ENCODE measurements around the gene CEP126. TPM values are rescaled to one million over a fixed set of nuclear protein-coding genes. Genes with fewer than 3 reads are reported as not detected.

The CEP126 gene
- total RNA-seq, 1 experiment from 2014 or later: 2.0 TPM

- RAD21 ChIA-PET (ENCODE audit: low non-redundant PET in 1 of 2, low total read pairs in 2 of 2, uncharacterized antibody in 2 of 2, unreplicated experiment in 2 of 2): no interaction called here
- Histone ChIP-seq H3K4me3 (replicated peaks in 1 of 2; ENCODE audit: low read depth in 1 of 2, low read length in 2 of 2) (no peak overlapping the region), H3K27me3 (ENCODE audit: insufficient read depth, low read length) (no peaks in the 10 kb centered on the region), H3K9me2 (ENCODE audit: insufficient read depth) (no peaks in the 10 kb centered on the region), H3K9me3 (ENCODE audit: control insufficient read depth in 1 of 2, insufficient read depth in 1 of 2, low read depth in 1 of 2, low read length in 2 of 2) (no peaks in the 10 kb centered on the region), H3K36me3 (ENCODE audit: control insufficient read depth in 1 of 2, insufficient read depth in 2 of 2, low read length in 2 of 2) (no peaks in the 10 kb centered on the region), H3K4me2 (ENCODE audit: low read length) (no peak overlapping the region), H3K79me2 (ENCODE audit: insufficient read depth, low read length) (no peaks in the 10 kb centered on the region), H3K9ac (ENCODE audit: low read length) (no peak overlapping the region), H3K27ac (ENCODE audit: low read depth, low read length) (no peak overlapping the region), H2AFZ (ENCODE audit: low read depth, low read length, poor library complexity, severe bottlenecking) (no peak overlapping the region), H4K20me1 (ENCODE audit: insufficient read depth) (no peaks in the 10 kb centered on the region), H3K4me1 (ENCODE audit: control insufficient read depth in 1 of 2, insufficient read depth in 2 of 2, low read length in 2 of 2) (no peaks in the 10 kb centered on the region)
- POLR2A ChIA-PET: no interaction called here
- CTCF ChIA-PET: interaction anchor here (1.0 to 1.4 kb wide), 2 partner anchors 10 to 113 kb away, joined by 3 read pairs; no protein-coding TSS in a partner anchor
- no TSS peak for BruUV-seq (replicated peaks)
- TF ChIP-seq CTCF (IDR thresholded peaks at IDR 0.05 in 2 of 3, conservative IDR thresholded peaks at IDR 0.05 in 1 of 3; ENCODE audit: borderline replicate concordance in 1 of 3, insufficient read depth in 1 of 3, low read depth in 2 of 3, low read length in 2 of 3): 0 out of 6 replicates have a peak, but pooled peaks of 1 of the 3 experiments have one; percentile 21
- no peak for TF ChIP-seq EZH2phosphoT487 (IDR thresholded peaks at IDR 0.05; ENCODE audit: borderline replicate concordance)
- TF ChIP-seq RAD21 (IDR thresholded peaks at IDR 0.05; ENCODE audit: low read depth): peak; percentile 36
- ATAC-seq (no peak), DNase-seq (ENCODE audit: low read depth, low spot score) (no peak)
- intact Hi-C loops (cut with micrococcal nuclease): no loop called here
Measured at GRCh38 chr11:101974255-101974654, 59.4 kb downstream of the CEP126 start.

GRCh38 chr11:101974771-101975170, 60.0 kb downstream of the CEP126 start:
- H3K4me2 ChIP-seq (ENCODE audit: low read length): no peak overlapping the region
- no peaks in the 10 kb centered on the region for H4K20me1 ChIP-seq (ENCODE audit: insufficient read depth)
- H3K9ac ChIP-seq (ENCODE audit: low read length): no peak overlapping the region
- no peak for DNase-seq (ENCODE audit: low read depth, low spot score)
- no peaks in the 10 kb centered on the region for H3K27me3 ChIP-seq (ENCODE audit: insufficient read depth, low read length)
- CTCF ChIA-PET: interaction anchor here (1.0 to 1.4 kb wide), 2 partner anchors 9 to 114 kb away, joined by 3 read pairs; no protein-coding TSS in a partner anchor
- no peaks in the 10 kb centered on the region for H3K9me2 ChIP-seq (ENCODE audit: insufficient read depth)
- no peaks in the 10 kb centered on the region for H3K9me3 ChIP-seq (ENCODE audit: control insufficient read depth in 1 of 2, insufficient read depth in 1 of 2, low read depth in 1 of 2, low read length in 2 of 2)
- H3K79me2 ChIP-seq (ENCODE audit: insufficient read depth, low read length): no peaks in the 10 kb centered on the region
- no peak overlapping the region for H3K4me3 ChIP-seq (replicated peaks in 1 of 2; ENCODE audit: low read depth in 1 of 2, low read length in 2 of 2)
- no peaks in the 10 kb centered on the region for H3K4me1 ChIP-seq (ENCODE audit: control insufficient read depth in 1 of 2, insufficient read depth in 2 of 2, low read length in 2 of 2)
- RAD21 ChIA-PET (ENCODE audit: low non-redundant PET in 1 of 2, low total read pairs in 2 of 2, uncharacterized antibody in 2 of 2, unreplicated experiment in 2 of 2): no interaction called here
- H3K27ac ChIP-seq (ENCODE audit: low read depth, low read length): no peak overlapping the region
- TF ChIP-seq EGR1 (IDR thresholded peaks at IDR 0.05; ENCODE audit: low read depth): no peak
- TF ChIP-seq ZBTB33 (IDR thresholded peaks at IDR 0.05; ENCODE audit: extremely low read depth, insufficient replicate concordance, low read length): no peak
- no peak for TF ChIP-seq FOSL1 (IDR thresholded peaks at IDR 0.05; ENCODE audit: low read depth)
- no peak for TF ChIP-seq CBX3 (IDR thresholded peaks at IDR 0.05; ENCODE audit: low read depth)
- TF ChIP-seq CTCF (IDR thresholded peaks at IDR 0.05 in 2 of 3, conservative IDR thresholded peaks at IDR 0.05 in 1 of 3; ENCODE audit: borderline replicate concordance in 1 of 3, insufficient read depth in 1 of 3, low read depth in 2 of 3, low read length in 2 of 3): no peak
- TF ChIP-seq POLR2AphosphoS5 (IDR thresholded peaks at IDR 0.05; ENCODE audit: low read depth, low read length): no peak
- no peak for TF ChIP-seq ZFX (IDR thresholded peaks at IDR 0.05)
- no peak for TF ChIP-seq CEBPB (IDR thresholded peaks at IDR 0.05; ENCODE audit: low read depth)
- ATAC-seq: no peak
- POLR2A ChIA-PET: no interaction called here
- H3K36me3 ChIP-seq (ENCODE audit: control insufficient read depth in 1 of 2, insufficient read depth in 2 of 2, low read length in 2 of 2): no peaks in the 10 kb centered on the region
- no TSS peak for BruUV-seq (replicated peaks)
- intact Hi-C loops (cut with micrococcal nuclease): no loop called here
- H2AFZ ChIP-seq (ENCODE audit: low read depth, low read length, poor library complexity, severe bottlenecking): no peak overlapping the region
